Stimulated activated CD8-positive, alpha-beta memory T cell treated with anti-CD3 and anti-CD28 coated beads, Interleukin-15, amount 100 ng/mL, for 24 hours (primary cell): ENCODE results near the gene RERE.

Experiments
- DNase-seq: peaks from one replicate; pipeline ENCODE4 v3.0.0-alpha.2; 2020; ENCODE audit warnings: low read depth

RERE gene

DNA sequence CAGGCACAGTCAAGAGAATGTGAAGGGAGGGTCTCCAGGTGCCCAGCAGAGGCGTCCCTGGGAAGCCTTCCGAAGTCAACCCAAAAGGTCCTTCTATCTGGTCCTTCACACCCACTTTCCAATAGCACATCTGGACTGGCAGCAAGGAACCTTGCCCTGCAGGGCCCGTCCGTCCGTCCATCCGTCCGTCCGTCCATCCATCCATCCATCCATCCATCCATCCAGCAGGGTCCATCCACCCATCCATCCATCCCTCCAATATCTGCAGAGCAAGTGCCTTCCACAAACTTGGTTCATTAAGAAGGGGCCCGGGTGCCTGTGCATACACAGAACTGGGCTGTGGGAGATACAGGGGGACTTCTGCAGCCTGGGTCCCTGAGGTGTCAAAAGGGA lies 468.0 kb downstream of the RERE start:
- DNase-seq = no peak

DNA sequence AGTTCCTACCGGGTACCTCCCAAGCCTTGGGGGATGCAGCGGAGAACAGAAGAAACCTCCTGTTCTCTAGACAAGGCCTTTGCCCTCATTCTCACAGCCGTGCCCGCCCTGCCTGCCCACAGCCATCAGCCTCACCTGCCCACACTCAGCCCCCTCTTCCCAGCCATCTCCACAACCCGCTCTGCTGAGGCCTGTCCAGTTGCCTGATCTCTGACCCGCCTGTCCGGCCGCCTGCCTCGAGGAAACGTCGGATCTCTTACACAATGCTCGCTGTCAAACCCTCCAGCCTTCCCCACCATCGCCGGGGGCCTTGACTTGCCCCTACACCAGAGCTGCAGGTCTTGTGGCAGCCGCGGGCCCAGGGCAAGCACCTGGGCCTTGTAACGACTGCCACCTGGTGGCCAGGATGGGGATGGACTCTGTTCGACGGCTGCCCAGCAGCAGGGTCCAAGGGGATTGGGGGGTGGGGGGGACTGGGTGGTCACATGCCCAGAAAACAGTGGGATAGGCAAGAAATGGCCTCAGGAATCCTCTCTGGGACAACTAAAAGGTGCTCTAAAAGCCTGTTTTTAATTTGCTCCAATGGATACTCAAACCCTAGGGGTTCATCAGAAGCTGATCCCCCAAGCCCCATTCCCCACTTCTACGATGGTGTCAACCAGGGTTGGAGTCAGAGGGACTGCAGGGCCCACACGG lies 468.5 kb downstream of the RERE start:
- DNase-seq = peak; percentile 50

DNA sequence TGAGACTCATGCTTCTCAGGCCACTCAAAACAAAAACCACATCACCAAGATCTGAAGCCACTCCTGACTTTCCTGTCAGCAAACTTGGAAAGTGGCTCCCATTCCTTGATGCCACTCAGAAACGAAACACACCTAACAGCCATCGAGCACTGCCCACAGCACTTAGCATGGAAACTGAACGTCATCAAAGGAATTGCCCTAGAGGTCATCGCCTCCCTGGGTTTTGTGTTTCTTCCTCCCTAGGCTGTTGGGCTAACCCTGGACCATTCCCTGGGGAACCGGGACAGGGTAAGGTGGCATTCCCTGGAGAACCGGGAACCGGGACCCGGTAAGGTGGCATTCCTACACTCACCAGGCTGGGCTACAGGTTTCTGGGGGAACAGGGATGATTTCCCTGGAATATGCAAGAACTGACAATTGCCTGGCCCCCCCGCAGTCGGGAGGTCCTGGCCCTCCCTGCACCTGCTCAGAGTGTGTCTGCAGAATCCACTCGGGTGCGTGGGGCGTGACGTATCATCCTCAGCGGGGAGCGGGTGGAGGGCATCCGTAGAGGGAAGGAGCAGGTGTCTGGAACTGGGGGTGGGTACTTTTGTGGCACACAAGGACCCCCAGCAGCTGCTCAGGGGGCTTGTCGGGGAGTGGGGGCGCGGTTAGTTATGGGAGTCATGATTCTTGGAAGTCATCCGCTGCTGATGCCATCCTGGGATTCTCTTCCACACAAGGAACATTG lies 469.2 kb downstream of the RERE start:
- DNase-seq = no peak

DNA sequence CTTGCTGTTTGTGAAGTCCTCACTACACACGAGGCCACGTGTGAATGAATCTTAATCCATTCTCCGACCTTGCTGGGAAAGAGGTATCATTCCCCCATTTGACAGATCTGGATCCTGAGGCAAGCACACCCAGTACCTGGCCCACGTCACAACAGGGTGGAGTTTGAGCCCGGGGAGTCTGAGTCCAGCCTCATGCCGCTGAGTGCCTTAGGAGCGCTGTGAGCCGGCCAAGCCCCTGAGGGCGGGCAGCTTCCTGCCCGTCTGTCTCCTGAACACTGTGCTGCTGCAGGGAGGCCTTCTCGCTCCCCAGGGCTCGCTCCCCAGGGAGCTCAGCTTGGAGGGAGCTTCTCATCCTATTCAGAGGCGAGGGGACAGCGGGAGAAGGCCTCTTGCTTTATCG lies 469.8 kb downstream of the RERE start:
- no peak for DNase-seq

DNA sequence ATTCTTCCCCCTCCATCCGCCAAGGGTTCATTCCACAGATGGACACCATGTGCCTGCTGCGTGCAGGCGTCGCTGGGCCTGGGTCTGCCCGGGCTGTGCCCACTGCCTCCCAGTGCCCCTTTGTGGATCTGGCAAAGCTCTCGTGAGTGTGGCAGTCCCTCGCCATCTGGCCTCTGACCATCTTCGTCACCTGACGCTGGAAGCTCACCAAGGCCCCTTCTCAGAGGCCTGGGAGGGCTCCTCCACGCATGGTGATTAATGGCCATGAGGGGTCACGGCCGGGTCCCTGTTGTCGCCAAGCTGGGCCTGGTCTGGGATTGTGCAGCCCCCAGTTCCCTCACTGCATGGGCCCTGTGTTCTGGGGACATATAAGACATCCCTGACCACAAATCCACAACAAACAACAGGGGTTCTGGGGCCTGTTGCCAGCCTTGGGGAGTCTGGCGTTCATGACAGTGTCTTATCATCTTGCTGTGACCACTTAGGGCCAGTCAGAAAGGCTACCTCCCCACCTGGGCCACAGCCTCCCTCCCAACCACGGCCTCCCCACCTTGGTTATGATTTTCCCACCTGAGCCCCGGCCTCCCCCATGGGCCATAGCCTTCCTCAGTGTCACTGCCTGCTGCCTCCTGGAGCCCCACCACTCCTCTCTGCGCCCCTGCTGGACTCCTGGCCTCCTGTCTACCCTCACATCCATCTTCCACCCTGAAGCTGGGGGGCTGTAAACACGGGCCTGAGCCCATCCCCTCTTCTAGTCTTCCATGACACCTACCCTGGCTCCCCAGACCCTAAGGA lies 471.6 kb downstream of the RERE start:
- DNase-seq = no peak

DNA sequence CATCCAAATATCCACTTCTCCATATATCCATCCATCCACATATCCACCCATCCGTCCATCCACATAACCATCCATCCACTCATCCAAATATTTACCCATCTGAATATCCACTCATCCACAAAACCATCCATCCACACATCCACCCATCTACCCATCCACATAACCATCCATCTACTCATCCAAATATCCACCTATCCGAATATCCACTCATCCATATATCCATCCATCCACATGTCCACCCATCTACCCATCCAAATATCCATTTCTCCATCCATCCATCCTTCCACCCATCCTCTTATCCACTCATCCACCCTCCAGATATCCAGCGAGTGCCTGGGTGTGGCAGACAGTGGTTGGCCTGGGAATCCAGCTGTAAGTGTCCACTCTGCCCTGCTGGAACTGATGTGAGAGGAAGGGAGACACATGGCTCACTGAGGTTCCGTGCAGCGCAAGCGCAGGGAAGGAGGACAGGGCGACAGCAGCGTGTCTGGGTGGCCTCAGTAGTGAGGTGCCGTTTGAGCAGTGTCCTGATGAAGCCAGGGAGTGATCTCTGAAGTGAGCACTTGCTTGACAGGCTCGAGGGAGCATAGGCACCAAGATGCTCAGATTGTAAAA lies 472.4 kb downstream of the RERE start:
- no peak for DNase-seq

DNA sequence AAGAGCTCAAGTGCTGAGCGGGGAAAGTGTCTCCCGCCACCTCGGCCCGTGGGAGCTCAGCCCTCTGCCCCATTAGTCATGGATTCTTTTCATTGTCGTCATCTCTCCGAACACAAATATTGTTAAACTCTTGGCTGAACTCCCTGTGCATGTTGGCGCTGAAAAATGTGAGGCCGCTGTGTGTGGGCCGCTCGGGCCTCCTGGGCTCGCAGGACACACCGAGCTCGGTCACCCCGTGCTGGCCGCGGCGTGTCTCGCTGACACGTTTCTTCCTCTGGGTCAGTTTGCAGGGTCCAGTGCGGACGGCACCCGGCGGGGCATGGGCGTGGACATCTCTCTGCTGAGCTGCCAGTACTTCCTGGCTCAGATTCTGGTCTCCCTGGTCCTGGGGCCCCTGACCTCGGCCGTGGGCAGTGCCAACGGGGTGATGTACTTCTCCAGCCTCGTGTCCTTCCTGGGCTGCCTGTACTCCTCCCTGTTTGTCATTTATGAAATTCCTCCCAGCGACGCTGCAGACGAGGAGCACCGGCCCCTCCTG lies 473.9 kb downstream of the RERE start:
- DNase-seq = no peak

DNA sequence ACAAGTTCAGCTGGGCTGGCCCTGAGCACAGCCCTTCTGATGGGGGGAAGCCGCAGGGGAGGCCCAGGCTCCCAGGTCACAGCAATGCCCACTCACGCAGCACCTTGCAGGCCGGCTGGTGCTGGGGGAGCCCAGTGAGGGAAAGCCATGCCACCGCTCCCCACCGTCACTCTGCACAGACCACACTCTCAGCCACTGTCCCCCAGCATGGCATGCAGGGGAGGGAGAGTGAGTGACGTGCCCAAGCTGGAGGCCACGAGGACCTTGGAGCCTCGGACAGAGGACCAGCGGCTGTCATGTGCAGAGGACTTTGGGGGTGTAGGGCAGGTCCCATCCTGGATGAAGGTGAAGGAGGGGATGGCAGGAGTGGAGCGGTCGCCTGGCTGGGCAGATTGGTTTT lies 474.4 kb downstream of the RERE start:
- no peak for DNase-seq

DNA sequence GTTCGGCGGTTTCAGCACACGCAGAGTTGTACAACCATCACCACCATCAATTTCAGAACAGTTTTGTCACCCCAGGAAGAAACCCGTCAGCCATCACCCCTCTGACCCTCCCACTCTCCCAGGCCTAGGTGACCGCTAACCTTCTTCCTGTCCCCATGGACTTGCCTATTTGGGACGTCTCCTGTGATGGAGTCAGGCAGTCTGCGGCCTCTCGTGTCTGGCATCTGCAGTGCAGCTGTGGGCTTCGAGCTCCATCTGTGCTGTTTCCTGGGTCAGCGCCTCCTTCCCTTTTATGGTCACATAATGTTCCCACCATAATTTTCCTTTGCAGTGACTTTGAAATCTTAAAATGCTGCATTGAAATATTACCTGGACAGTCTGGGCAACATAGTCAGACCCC lies 475.1 kb downstream of the RERE start:
- DNase-seq = no peak

DNA sequence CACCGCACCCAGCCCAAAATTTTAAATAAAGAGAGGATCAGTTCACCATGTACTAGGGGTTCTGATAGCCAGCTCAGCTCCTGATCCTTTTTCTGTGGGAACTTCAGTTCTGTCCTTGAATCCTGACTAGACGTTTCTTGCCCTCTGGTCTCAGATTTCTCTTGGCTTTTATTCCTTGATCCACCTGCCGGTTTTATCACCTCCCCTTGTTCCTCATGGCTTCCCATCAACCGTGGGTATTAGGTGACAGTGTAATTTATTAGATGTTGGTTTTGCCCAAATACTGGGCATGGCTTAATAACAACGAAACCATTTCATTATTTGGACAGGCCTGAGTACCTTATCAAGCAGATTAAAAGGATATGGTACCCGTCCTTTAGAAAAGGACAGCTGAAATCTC lies 477.0 kb downstream of the RERE start:
- DNase-seq = no peak

DNA sequence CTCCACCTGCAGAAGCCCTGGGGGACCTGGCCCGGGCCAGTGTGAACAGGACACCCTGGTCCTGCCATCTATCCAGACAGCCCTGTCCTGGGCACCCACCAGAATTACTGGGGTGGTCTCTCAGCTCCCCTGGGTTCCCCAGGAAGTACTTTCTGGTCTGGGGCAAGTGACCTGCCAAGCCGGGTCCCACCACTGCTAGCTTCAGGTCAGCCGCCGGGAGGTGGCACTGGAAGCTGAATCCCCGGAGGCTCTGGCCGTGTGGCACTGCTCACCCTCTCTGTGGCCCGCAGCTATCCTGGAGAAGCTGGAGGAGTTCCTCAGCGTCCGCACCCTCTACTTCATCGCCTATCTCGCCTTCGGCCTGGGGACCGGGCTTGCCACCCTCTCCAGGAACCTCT lies 478.2 kb downstream of the RERE start:
- DNase-seq = no peak

DNA sequence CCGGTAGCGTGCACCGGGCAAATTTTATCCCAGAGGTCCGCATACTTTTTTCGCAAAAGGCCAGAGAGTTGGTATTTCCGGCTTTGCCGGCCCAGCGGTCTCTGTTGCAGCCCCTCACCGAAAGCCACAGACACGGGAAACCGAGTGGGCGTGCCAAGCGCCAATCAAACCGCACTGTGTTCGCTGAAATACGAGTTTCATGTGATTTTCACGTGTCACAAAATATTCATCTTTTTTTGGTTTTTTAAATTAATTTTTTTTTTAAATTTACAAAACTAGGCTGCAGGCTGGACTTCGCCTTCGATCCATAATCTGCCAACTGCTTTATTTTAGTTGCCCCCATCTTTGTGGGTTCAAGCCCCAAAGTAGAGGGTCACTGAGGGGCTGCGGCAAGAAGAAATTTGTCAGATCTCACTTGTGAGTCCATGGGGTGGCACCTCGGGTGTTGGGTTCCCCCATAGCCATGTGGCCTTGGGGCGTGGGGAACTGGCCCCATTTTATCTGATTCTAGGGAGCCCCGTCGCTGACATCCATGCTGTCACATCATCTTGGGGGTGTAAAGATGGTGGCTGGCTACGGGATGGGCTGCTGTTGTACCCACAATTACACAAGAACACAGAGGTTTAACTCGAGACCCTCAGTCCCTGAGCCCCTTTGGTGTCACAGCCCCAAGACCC lies 478.8 kb downstream of the RERE start:
- no peak for DNase-seq

DNA sequence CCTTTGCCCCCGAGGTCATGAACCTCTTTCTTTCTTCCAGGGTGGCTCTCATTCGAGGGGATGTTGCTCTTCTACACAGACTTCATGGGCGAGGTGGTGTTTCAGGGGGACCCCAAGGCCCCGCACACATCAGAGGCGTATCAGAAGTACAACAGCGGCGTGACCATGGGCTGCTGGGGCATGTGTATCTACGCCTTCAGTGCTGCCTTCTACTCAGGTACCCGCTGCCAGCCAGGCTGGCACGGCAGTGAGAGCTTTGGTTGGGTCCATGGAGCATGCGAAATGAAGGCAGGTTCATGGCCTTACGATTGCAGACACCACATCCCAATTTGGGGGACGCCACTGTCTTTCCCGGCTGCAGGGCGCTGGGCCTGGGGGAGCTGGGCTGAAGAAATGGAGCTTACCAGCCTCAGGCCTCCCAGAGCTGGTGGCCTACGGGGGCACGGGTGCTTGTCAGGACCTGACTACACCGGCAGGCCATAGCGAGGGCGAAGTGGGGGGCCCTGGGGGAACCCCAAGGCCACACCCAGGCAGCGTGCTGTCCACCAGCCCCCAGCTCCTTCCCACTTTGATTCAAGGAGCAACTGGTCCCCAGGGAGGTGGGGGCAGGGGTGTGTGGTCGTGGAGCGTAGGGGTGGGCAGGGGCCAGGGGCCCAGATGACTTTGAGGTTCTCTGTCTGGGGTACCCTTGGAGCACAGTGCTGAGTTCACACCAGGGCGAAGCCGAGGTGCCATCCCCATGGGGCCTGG lies 479.5 kb downstream of the RERE start:
- DNase-seq = no peak

DNA sequence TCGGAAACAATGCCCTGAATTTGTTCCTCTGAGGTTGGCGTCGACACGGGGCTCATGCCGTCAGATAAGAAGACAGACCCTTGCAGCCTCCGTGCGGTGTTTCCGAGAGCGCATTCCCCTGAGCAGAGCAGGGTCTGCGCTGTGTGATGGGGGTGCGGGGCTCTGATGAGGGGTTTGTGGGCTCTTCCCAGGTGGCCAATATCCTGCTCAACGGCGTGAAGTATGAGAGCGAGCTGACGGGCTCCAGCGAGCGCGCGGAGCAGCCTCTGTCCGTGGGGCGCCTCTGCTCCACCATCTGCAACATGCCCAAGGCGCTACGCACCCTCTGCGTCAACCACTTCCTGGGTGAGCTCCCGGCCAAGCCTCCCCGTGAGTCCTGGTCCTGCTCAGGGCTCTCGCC lies 482.2 kb downstream of the RERE start:
- no peak for DNase-seq

DNA sequence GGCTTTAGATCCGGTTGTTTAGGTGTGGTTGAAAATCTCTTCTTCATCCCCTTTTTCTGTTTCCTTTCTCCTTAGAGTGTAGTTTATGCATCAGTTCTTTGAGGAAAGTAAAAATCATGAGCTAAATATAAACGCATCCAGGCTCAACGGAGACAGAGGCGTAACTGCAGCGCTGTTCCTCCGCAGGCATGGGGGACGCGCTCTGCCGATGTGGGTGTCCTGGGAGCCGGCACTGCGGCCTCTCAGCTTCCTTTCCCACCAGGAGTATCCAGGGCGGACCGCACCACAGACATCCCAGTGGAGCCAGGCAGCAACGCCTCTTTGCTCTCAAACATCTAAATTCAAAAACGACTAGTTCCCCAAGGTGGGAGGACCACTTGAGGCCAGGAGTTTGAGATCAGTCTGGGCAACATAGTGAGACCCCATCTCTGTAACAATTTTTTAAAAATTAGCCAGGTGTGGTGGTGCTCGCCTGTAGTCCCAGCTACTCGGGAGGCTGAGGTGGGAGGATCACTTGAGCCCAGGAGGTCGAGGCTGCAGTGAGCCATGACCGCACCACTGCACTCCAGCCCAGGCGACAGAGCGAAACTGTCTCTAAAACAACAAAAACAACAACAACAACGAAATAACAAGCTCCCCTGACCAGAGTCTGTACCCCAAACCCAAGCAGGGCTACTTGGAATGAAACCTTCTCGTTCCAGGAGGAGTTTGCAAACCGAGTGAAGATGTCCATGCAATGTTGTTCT lies 483.2 kb downstream of the RERE start:
- DNase-seq = no peak

DNA sequence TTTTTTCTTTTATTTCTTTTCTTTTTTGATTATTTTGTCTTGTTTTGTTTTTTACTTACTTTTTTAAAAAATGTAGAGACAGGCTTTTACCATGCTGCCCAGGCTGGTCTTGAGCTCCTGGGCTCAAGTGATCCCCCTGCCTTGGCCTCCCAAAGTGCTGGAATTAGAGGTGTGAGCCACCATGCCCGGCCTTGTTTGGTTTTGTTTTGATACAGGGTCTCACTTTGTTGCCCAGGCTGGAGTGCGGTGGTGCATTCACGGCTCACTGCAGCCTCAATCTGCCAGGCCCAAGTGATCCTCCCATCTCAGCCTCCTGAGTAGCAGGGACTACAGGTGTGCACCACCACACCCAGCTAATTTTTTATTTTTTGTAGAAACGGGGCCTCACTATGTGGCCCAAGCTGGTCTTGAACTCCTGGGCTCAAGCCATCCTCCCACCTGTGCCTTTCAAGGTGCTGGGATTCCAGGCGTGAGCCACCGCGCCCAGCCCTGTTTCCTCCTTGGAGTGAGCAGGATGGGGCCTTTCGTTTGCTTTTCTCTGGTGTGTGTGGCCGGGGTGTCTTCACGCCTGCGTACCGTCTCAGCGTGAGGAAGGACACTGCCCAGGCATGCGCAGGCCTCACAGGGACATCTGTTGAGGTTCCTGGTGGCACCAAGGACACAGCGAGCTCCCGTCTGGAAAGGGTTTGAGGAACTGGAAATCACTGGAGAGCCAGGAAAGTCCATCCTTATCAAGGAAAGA lies 484.0 kb downstream of the RERE start:
- no peak for DNase-seq

DNA sequence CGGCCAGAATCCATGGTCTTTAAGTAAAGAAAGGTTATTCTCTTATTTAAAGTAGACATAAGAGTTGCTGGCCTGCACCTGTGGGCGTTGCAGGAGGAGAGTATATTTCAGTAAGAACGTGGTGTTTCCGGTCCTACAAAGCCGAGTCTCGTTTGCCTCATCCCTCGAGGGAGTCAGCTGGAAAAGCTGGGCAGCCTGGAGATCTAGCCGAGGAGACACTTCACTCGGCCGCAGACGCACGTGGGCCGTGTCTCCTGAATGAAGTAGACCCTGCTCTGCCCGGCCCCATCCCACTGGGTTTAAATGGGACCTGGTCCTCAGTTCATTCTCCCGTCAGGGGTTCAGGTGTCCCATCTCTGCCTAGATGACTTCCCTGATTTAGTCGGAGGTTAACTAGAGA lies 484.6 kb downstream of the RERE start:
- DNase-seq = no peak

DNA sequence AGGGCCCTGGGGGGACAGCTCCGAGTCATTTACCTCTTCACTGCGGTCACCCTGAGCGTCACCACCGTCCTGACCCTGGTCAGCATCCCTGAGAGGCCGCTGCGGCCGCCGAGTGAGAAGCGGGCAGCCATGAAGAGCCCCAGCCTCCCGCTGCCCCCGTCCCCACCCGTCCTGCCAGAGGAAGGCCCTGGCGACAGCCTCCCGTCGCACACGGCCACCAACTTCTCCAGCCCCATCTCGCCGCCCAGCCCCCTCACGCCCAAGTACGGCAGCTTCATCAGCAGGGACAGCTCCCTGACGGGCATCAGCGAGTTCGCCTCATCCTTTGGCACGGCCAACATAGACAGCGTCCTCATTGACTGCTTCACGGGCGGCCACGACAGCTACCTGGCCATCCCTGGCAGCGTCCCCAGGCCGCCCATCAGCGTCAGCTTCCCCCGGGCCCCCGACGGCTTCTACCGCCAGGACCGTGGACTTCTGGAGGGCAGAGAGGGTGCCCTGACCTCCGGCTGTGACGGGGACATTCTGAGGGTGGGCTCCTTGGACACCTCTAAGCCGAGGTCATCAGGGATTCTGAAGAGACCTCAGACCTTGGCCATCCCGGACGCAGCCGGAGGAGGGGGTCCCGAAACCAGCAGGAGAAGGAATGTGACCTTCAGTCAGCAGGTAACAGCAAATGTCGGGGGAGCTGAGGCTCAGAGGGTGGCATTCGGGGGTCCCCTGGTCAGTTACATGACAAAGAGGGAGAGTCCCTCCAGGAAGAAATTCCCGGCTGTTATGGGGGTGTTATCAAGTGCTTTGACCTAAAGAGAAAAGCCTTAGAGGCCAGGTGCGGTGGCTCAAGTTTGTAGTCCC lies 486.9 kb downstream of the RERE start:
- DNase-seq = no peak

DNA sequence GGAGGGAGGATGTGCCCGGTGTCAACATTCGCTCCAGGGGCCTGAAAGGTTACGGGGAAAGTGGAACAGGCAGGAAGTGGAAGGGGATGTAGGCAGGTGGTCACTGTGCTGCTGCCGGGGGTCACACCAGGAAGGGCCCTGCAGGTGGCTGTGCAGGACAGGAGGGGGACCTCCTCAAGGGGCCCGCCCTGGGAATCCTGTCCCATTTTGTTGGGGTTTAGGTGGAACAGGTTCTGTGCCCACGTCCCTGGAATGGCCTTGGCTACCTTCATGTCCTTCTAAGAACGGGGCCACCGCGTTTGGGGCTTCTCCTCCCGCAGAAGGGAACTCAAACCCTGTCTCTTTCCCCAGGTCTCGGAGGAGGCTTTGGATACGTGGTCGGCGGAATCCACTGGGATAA lies 487.6 kb downstream of the RERE start:
- DNase-seq = no peak
